Breast epithelium (tissue), 3 donors: Measurements from ENCODE around the gene CPNE5.

ENCODE experiments used
- POLR2A ChIP-seq: fragments of 450-650 bp; IDR thresholded peaks from one replicate; pipeline ENCODE4 v1.6.1; 2016; ENCODE audit warnings: antibody characterized with exemption, mild to moderate bottlenecking, moderate library complexity
- POLR2AphosphoS5 ChIP-seq, 3 donors: sonication (generic); formaldehyde crosslinking; IDR thresholded peaks; one replicate each; pipeline ENCODE4 v1.6.1; 2017; ENCODE audit warnings: antibody characterized with exemption in 3 of 3
- TF ChIP-seq, protein P1 (sequence below), 3 donors: fragments of 450-650 bp; IDR thresholded peaks; one replicate each; pipeline ENCODE4 v1.5.1; 2016 to 2017; ENCODE audit warnings: antibody characterized with exemption in 3 of 3, mild to moderate bottlenecking in 3 of 3, moderate library complexity in 3 of 3

GRCh38 chr6:36769676-36770499 is 69.4 kb downstream of the CPNE5 start:
- TF ChIP-seq POLR2AphosphoS5 (IDR thresholded peaks at IDR 0.05) (no peak), POLR2A (no peak)
- TF ChIP-seq, protein P1, sequence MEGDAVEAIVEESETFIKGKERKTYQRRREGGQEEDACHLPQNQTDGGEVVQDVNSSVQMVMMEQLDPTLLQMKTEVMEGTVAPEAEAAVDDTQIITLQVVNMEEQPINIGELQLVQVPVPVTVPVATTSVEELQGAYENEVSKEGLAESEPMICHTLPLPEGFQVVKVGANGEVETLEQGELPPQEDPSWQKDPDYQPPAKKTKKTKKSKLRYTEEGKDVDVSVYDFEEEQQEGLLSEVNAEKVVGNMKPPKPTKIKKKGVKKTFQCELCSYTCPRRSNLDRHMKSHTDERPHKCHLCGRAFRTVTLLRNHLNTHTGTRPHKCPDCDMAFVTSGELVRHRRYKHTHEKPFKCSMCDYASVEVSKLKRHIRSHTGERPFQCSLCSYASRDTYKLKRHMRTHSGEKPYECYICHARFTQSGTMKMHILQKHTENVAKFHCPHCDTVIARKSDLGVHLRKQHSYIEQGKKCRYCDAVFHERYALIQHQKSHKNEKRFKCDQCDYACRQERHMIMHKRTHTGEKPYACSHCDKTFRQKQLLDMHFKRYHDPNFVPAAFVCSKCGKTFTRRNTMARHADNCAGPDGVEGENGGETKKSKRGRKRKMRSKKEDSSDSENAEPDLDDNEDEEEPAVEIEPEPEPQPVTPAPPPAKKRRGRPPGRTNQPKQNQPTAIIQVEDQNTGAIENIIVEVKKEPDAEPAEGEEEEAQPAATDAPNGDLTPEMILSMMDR (IDR thresholded peaks at IDR 0.05), result no peak
